ENCODE results near the gene TTC39C. TPM values are rescaled to one million over a fixed set of nuclear protein-coding genes. Genes with fewer than 3 reads are reported as not detected.
"Not testable (repeated sequence)": the region's sequence is repeated elsewhere in the genome, so short reads cannot be mapped to it uniquely, and the experiment has no call there.

Gene TTC39C
- total RNA-seq, 2 experiments from 2014 or later = 82.6 to 91.8 TPM

GRCh38 chr18:24142376-24142775, 127.8 kb downstream of the TTC39C start:
- DNase-seq (no peak), ATAC-seq (ENCODE audit: poor library complexity) (no peak)
- no peak for TF ChIP-seq CTCF (IDR thresholded peaks at IDR 0.05)
- intact Hi-C loops (cut with DNase I, micrococcal nuclease) = no loop called here
- H3K36me3 Mint-ChIP-seq (ENCODE audit: low read depth) = no peaks in the 10 kb centered on the region
- no peaks in the 10 kb centered on the region for H3K9me3 Mint-ChIP-seq
- H3K4me1 ChIP-seq (ENCODE audit: insufficient read depth, low read length) = peaks cover 17% of the 10 kb centered on the region
- peaks cover 16% of the 10 kb centered on the region for H3K4me1 Mint-ChIP-seq (ENCODE audit: low read depth)
- H3K27me3 Mint-ChIP-seq = peaks cover 31% of the 10 kb centered on the region
- H3K4me3 Mint-ChIP-seq = no peak overlapping the region
- no peak overlapping the region for H3K4me3 ChIP-seq (ENCODE audit: low read length)
- no peak overlapping the region for H3K27ac ChIP-seq (ENCODE audit: low read depth in 1 of 2, low read length in 2 of 2)
- H3K36me3 ChIP-seq (ENCODE audit: insufficient read depth, low read length) = no peaks in the 10 kb centered on the region
- CTCF ChIA-PET = no interaction called here
- H3K27ac Mint-ChIP-seq = no peak overlapping the region
- POLR2A ChIA-PET = interaction anchor here (0.6 kb wide), 1 partner anchor 120 kb away, joined by 3 read pairs; no protein-coding TSS in a partner anchor
- peaks cover 0 to 20% of the 10 kb centered on the region in 2 experiments for H3K27me3 ChIP-seq (ENCODE audit: control insufficient read depth in 1 of 2, insufficient read depth in 2 of 2, low read length in 2 of 2)
- H3K9me3 ChIP-seq (ENCODE audit: control insufficient read depth in 1 of 2, insufficient read depth in 1 of 2, low read length in 2 of 2) = no peaks in the 10 kb centered on the region

GRCh38 chr18:24149591-24149990, 135.0 kb downstream of the TTC39C start:
- H3K27ac ChIP-seq (ENCODE audit: low read depth in 1 of 2, low read length in 2 of 2); DNase-seq; H3K4me3 ChIP-seq (ENCODE audit: low read length); H3K36me3 Mint-ChIP-seq (ENCODE audit: low read depth); H3K27ac Mint-ChIP-seq; POLR2A ChIA-PET; H3K4me1 Mint-ChIP-seq (ENCODE audit: low read depth); H3K4me1 ChIP-seq (ENCODE audit: insufficient read depth, low read length); H3K36me3 ChIP-seq (ENCODE audit: insufficient read depth, low read length); H3K9me3 ChIP-seq (ENCODE audit: control insufficient read depth in 1 of 2, insufficient read depth in 1 of 2, low read length in 2 of 2); H3K9me3 Mint-ChIP-seq; H3K27me3 Mint-ChIP-seq; CTCF ChIA-PET; intact Hi-C loops (cut with DNase I, micrococcal nuclease); H3K4me3 Mint-ChIP-seq; H3K27me3 ChIP-seq (ENCODE audit: control insufficient read depth in 1 of 2, insufficient read depth in 2 of 2, low read length in 2 of 2); ATAC-seq (ENCODE audit: poor library complexity): not testable (repeated sequence)

- no peak for ATAC-seq (ENCODE audit: poor library complexity)
- Mint-ChIP-seq H3K36me3 (ENCODE audit: low read depth) (no peaks in the 10 kb centered on the region), H3K27me3 (no peaks in the 10 kb centered on the region), H3K4me1 (ENCODE audit: low read depth) (no peaks in the 10 kb centered on the region), H3K9me3 (no peaks in the 10 kb centered on the region), H3K27ac (no peak overlapping the region), H3K4me3 (no peak overlapping the region)
- no peak for DNase-seq
- H3K4me1 ChIP-seq (ENCODE audit: insufficient read depth, low read length) = no peaks in the 10 kb centered on the region
- ChIA-PET POLR2A (no interaction called here), CTCF (no interaction called here)
- H3K4me3 ChIP-seq (ENCODE audit: low read length) = no peak overlapping the region
- intact Hi-C loops (cut with DNase I, micrococcal nuclease) = no loop called here
- no peak overlapping the region for H3K27ac ChIP-seq (ENCODE audit: low read depth in 1 of 2, low read length in 2 of 2)
- H3K36me3 ChIP-seq (ENCODE audit: insufficient read depth, low read length) = no peaks in the 10 kb centered on the region
- H3K27me3 ChIP-seq (ENCODE audit: control insufficient read depth in 1 of 2, insufficient read depth in 2 of 2, low read length in 2 of 2) = no peaks in the 10 kb centered on the region
- no peaks in the 10 kb centered on the region for H3K9me3 ChIP-seq (ENCODE audit: control insufficient read depth in 1 of 2, insufficient read depth in 1 of 2, low read length in 2 of 2)
- no peak for TF ChIP-seq CTCF (IDR thresholded peaks at IDR 0.05)
Observed at GRCh38 chr18:24153397-24153796, 138.8 kb downstream of the TTC39C start.

- DNase-seq = no peak
- CTCF ChIA-PET = no interaction called here
Observed at GRCh38 chr18:24157855-24158254, 143.3 kb downstream of the TTC39C start.

More at GRCh38 chr18:24157855-24158254, 143.3 kb downstream of the TTC39C start:
- intact Hi-C loops (cut with DNase I, micrococcal nuclease) = no loop called here
- H3K36me3 Mint-ChIP-seq (ENCODE audit: low read depth) = no peaks in the 10 kb centered on the region
- no peak overlapping the region for H3K4me3 Mint-ChIP-seq
- Histone ChIP-seq H3K4me3 (ENCODE audit: low read length) (no peak overlapping the region), H3K4me1 (ENCODE audit: insufficient read depth, low read length) (no peaks in the 10 kb centered on the region), H3K27me3 (ENCODE audit: control insufficient read depth in 1 of 2, insufficient read depth in 2 of 2, low read length in 2 of 2) (no peaks in the 10 kb centered on the region), H3K36me3 (ENCODE audit: insufficient read depth, low read length) (no peaks in the 10 kb centered on the region), H3K27ac (ENCODE audit: low read depth in 1 of 2, low read length in 2 of 2) (no peak overlapping the region), H3K9me3 (ENCODE audit: control insufficient read depth in 1 of 2, insufficient read depth in 1 of 2, low read length in 2 of 2) (no peaks in the 10 kb centered on the region)
- no peaks in the 10 kb centered on the region for H3K4me1 Mint-ChIP-seq (ENCODE audit: low read depth)
- H3K27ac Mint-ChIP-seq = no peak overlapping the region
- H3K27me3 Mint-ChIP-seq = no peaks in the 10 kb centered on the region
- POLR2A ChIA-PET = no interaction called here
- H3K9me3 Mint-ChIP-seq = no peaks in the 10 kb centered on the region
- TF ChIP-seq CTCF (IDR thresholded peaks at IDR 0.05) = no peak
- no peak for ATAC-seq (ENCODE audit: poor library complexity)
